ENCODE results near the gene TNFAIP8L1.
A peak's percentile ranks its signal among the peaks of the same experiment; 100 is the strongest.

Gene TNFAIP8L1

GRCh38 chr19:4613254-4613751 is 26.0 kb upstream of the TNFAIP8L1 start:
- no peak for DNase-seq

- DNase-seq, result no peak
These were observed 21.3 kb upstream of the TNFAIP8L1 start for GRCh38 chr19:4618019-4618418.

- no peak for DNase-seq
These were observed 19.5 kb upstream of the TNFAIP8L1 start for GRCh38 chr19:4619668-4620294.

GRCh38 chr19:4620675-4621074 is 18.6 kb upstream of the TNFAIP8L1 start:
- DNase-seq, result no peak

GRCh38 chr19:4622695-4623421 is 16.5 kb upstream of the TNFAIP8L1 start:
- DNase-seq, result no peak

GRCh38 chr19:4624301-4624700 is 15.0 kb upstream of the TNFAIP8L1 start:
- DNase-seq, result no peak

- DNase-seq, result peak; percentile 39
These were observed 14.5 kb upstream of the TNFAIP8L1 start for GRCh38 chr19:4624733-4625362.

- peak; percentile 83 for DNase-seq
These were observed 6.0 kb upstream of the TNFAIP8L1 start for GRCh38 chr19:4633140-4633967.

- DNase-seq, result no peak
These were observed 3.6 kb upstream of the TNFAIP8L1 start for GRCh38 chr19:4635754-4636116.

GRCh38 chr19:4636151-4636717 is 3.1 kb upstream of the TNFAIP8L1 start:
- DNase-seq, result peak; percentile 56

- no peak for DNase-seq
These were observed 2.6 kb upstream of the TNFAIP8L1 start for GRCh38 chr19:4636761-4637160.

- no peak for DNase-seq
These were observed 999 bp upstream of the TNFAIP8L1 start for GRCh38 chr19:4638317-4638716.

GRCh38 chr19:4639531-4640246 is 373 bp downstream of the TNFAIP8L1 start:
- peak; percentile 29 for DNase-seq

- no peak for DNase-seq
These were observed 1.1 kb downstream of the TNFAIP8L1 start for GRCh38 chr19:4640247-4641000.

- no peak for DNase-seq
These were observed 1.8 kb downstream of the TNFAIP8L1 start for GRCh38 chr19:4641132-4641531.

- DNase-seq, result no peak
These were observed 3.3 kb downstream of the TNFAIP8L1 start for GRCh38 chr19:4642625-4643024.

GRCh38 chr19:4645718-4646117 is 6.4 kb downstream of the TNFAIP8L1 start:
- DNase-seq, result no peak

GRCh38 chr19:4647676-4648644 is 8.6 kb downstream of the TNFAIP8L1 start:
- no peak for DNase-seq

- DNase-seq, result no peak
These were observed 10.2 kb downstream of the TNFAIP8L1 start for GRCh38 chr19:4649392-4650047.

GRCh38 chr19:4650159-4650558 is 10.8 kb downstream of the TNFAIP8L1 start:
- DNase-seq, result no peak
